CD4-positive, CD25-positive, alpha-beta regulatory T cell (primary cell): ENCODE measurements around the gene EXOC7. TPM values are rescaled to one million over a fixed set of nuclear protein-coding genes. Genes with fewer than 3 reads are reported as not detected.

ENCODE experiments used
- ATAC-seq, 2 donors: fragments of 150-1000 bp; cut with Tn5 transposase; one replicate each; pipeline ENCODE4 v1.10.0; 2021; ENCODE audit warnings: low read depth in 2 of 2, moderate number of reproducible peaks in 2 of 2, moderate library complexity in 1 of 2
- DNase-seq, 3 donors: peaks; one replicate each; pipeline versions ENCODE4 v3.0.0 to v3.0.0-alpha.2; 2012 to 2022; ENCODE audit warnings: mixed read lengths in 1 of 3
- H3K27ac ChIP-seq: one replicate; pipeline ENCODE4 v1.7.0; 2013; ENCODE audit warnings: mild to moderate bottlenecking, low read length; ENCODE audit not compliant: insufficient read depth, poor library complexity, severe bottlenecking
- H3K27me3 ChIP-seq: one replicate; pipeline ENCODE4 v1.7.0; 2013; ENCODE audit warnings: low read length; ENCODE audit not compliant: control insufficient read depth, insufficient read depth
- H3K36me3 ChIP-seq: one replicate; pipeline ENCODE4 v1.7.0; 2013; ENCODE audit warnings: mild to moderate bottlenecking, low read length, moderate library complexity; ENCODE audit not compliant: control insufficient read depth, insufficient read depth
- H3K4me1 ChIP-seq: 2 replicates; pipeline ENCODE4 v1.7.0; 2013; ENCODE audit warnings: mild to moderate bottlenecking, low read length; ENCODE audit not compliant: insufficient read depth, control insufficient read depth, poor library complexity, severe bottlenecking
- H3K4me3 ChIP-seq: one replicate; pipeline ENCODE4 v1.7.0; 2013; ENCODE audit warnings: low read depth, mild to moderate bottlenecking, low read length, moderate library complexity
- H3K9me3 ChIP-seq, 2 experiments: 1 replicate in 1 of 2; 2 replicates in 1 of 2; pipeline ENCODE4 v1.7.0; 2013; ENCODE audit warnings: low read length in 2 of 2, mild to moderate bottlenecking in 1 of 2, moderate library complexity in 1 of 2; ENCODE audit not compliant: control insufficient read depth in 2 of 2
- H3K27ac Mint-ChIP-seq, 3 donors: one replicate each; pipeline ENCODE4 v1.8.0; 2020 to 2022; ENCODE audit warnings: mild to moderate bottlenecking in 3 of 3, mixed read lengths in 3 of 3, moderate library complexity in 2 of 3
- H3K27me3 Mint-ChIP-seq: one replicate; pipeline ENCODE4 v1.8.0; 2022; ENCODE audit warnings: mild to moderate bottlenecking, mixed read lengths
- H3K36me3 Mint-ChIP-seq: one replicate; pipeline ENCODE4 v1.8.0; 2020; ENCODE audit warnings: mixed read lengths
- H3K4me1 Mint-ChIP-seq, 4 donors: one replicate each; pipeline ENCODE4 v1.8.0; 2020 to 2022; ENCODE audit warnings: mixed read lengths in 4 of 4, mild to moderate bottlenecking in 1 of 4
- H3K4me3 Mint-ChIP-seq, 4 donors: one replicate each; pipeline ENCODE4 v1.8.0; 2020 to 2022; ENCODE audit warnings: mild to moderate bottlenecking in 4 of 4, mixed read lengths in 4 of 4, moderate library complexity in 3 of 4
- H3K9me3 Mint-ChIP-seq, 7 donors: one replicate each; pipeline ENCODE4 v1.8.0; 2020 to 2022; ENCODE audit warnings: mixed read lengths in 7 of 7, mild to moderate bottlenecking in 3 of 7, moderate library complexity in 2 of 7
- polyA plus RNA-seq, 4 donors: library from polyadenylated mRNA; unstranded; fragments of 300-500 nt; fragmentation: Illumina TruSeq; gene quantifications; one replicate each; pipeline ENCODE4 v1.2.3, GENCODE V29; 2021
- total RNA-seq: library from RNA; stranded (reverse); gene quantifications from one replicate; pipeline ENCODE4 v1.2.3, GENCODE V29; 2022

The EXOC7 gene
- total and polyA plus RNA-seq, 5 donors from 2014 or later: 41.3 to 105 (median 46.8) TPM

DNA sequence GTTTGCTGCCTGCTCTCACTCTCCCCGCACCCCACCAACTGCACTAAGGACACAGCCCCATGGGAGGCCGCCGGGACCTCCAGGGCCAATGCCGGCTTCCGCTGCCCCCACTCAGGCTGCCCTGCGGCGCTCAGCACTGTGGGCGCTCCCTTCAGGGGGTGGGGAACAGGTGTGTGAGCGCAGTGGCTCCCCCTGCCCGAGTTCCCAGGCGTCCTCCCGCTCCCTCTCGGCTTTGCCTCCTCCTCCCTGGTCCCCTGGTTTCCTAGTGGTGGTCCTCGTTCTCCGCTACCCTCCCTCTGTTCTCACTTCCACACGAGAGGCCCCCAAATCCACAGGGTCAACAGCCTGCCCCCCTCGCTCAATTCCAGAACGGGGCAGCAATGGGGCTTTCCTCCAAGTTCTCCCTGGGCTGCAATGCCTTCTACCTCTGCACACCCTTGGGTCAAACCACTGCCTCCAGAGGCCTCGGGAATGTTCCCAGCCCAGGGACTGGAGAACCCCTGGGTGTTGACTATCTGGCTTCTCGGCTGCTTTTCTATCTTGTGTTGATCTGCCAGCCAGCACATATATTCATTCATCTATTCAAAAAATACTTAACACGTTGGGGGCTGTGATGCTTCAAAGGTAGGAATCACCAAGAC is 27.6 kb upstream of the EXOC7 start:
- Histone ChIP-seq H3K4me3 (no peak overlapping the region), H3K9me3 (no peaks in the 10 kb centered on the region), H3K36me3 (no peaks in the 10 kb centered on the region), H3K4me1 (no peaks in the 10 kb centered on the region), H3K27ac (no peak overlapping the region), H3K27me3 (no peaks in the 10 kb centered on the region)
- peaks cover 5% of the 10 kb centered on the region for H3K27me3 Mint-ChIP-seq
- DNase-seq: no peak
- H3K36me3 Mint-ChIP-seq: no peaks in the 10 kb centered on the region
- H3K4me1 Mint-ChIP-seq: peaks cover 0 to 24% (median 7%) of the 10 kb centered on the region in 4 donors
- H3K4me3 Mint-ChIP-seq: no peak overlapping the region
- ATAC-seq: no peak
- peak overlapping the region; percentile 41 to 59 (median 53) for H3K27ac Mint-ChIP-seq
- H3K9me3 Mint-ChIP-seq: no peaks in the 10 kb centered on the region

GRCh38 chr17:76130473-76130872 is 26.9 kb upstream of the EXOC7 start:
- Mint-ChIP-seq H3K27me3 (peaks cover 9% of the 10 kb centered on the region), H3K9me3 (no peaks in the 10 kb centered on the region), H3K27ac (peak overlapping the region in 2 of 3 donors; percentile 41 to 59), H3K4me3 (no peak overlapping the region), H3K36me3 (no peaks in the 10 kb centered on the region), H3K4me1 (peaks cover 0 to 24% (median 9%) of the 10 kb centered on the region in 4 donors)
- Histone ChIP-seq H3K27ac (no peak overlapping the region), H3K4me3 (no peak overlapping the region), H3K36me3 (no peaks in the 10 kb centered on the region), H3K4me1 (no peaks in the 10 kb centered on the region), H3K9me3 (no peaks in the 10 kb centered on the region), H3K27me3 (no peaks in the 10 kb centered on the region)
- no peak for ATAC-seq
- no peak for DNase-seq

GRCh38 chr17:76125922-76126321 is 22.3 kb upstream of the EXOC7 start:
- H3K4me3 Mint-ChIP-seq: peak overlapping the region in 1 of 4 donors; percentile 21
- H3K36me3 Mint-ChIP-seq: no peaks in the 10 kb centered on the region
- Histone ChIP-seq H3K9me3 (no peaks in the 10 kb centered on the region), H3K4me1 (peaks cover 9% of the 10 kb centered on the region), H3K27ac (no peak overlapping the region), H3K4me3 (no peak overlapping the region), H3K27me3 (no peaks in the 10 kb centered on the region), H3K36me3 (no peaks in the 10 kb centered on the region)
- H3K27ac Mint-ChIP-seq: peak overlapping the region in 2 of 3 donors; percentile 12 to 32
- ATAC-seq (no peak), DNase-seq (no peak)
- H3K4me1 Mint-ChIP-seq: peaks cover 0 to 22% (median 10%) of the 10 kb centered on the region in 4 donors
- no peaks in the 10 kb centered on the region for H3K9me3 Mint-ChIP-seq
- H3K27me3 Mint-ChIP-seq: peaks cover 4% of the 10 kb centered on the region

- H3K27ac ChIP-seq: no peak overlapping the region
- Mint-ChIP-seq H3K4me1 (peaks cover 0 to 24% (median 10%) of the 10 kb centered on the region in 4 donors), H3K9me3 (no peaks in the 10 kb centered on the region), H3K27me3 (peaks cover 4% of the 10 kb centered on the region), H3K4me3 (no peak overlapping the region), H3K36me3 (no peaks in the 10 kb centered on the region), H3K27ac (peak overlapping the region in 1 of 3 donors; percentile 32)
- DNase-seq (no peak), ATAC-seq (no peak)
- H3K27me3 ChIP-seq: no peaks in the 10 kb centered on the region
- no peaks in the 10 kb centered on the region for H3K9me3 ChIP-seq
- H3K4me3 ChIP-seq: no peak overlapping the region
- no peaks in the 10 kb centered on the region for H3K36me3 ChIP-seq
- H3K4me1 ChIP-seq: peaks cover 9% of the 10 kb centered on the region
These were observed 21.7 kb upstream of the EXOC7 start for GRCh38 chr17:76125391-76125675.

GRCh38 chr17:76124582-76125390 is 21.2 kb upstream of the EXOC7 start:
- H3K36me3 ChIP-seq: no peaks in the 10 kb centered on the region
- H3K36me3 Mint-ChIP-seq: no peaks in the 10 kb centered on the region
- no peaks in the 10 kb centered on the region for H3K27me3 ChIP-seq
- H3K4me3 Mint-ChIP-seq: no peak overlapping the region
- no peak overlapping the region for H3K4me3 ChIP-seq
- H3K27me3 Mint-ChIP-seq: peaks cover 4% of the 10 kb centered on the region
- no peak overlapping the region for H3K27ac ChIP-seq
- H3K4me1 ChIP-seq: peaks cover 9% of the 10 kb centered on the region
- ATAC-seq (no peak), DNase-seq (peak in 1 of 3 donors; percentile 28)
- peaks cover 0 to 24% (median 10%) of the 10 kb centered on the region in 4 donors for H3K4me1 Mint-ChIP-seq
- no peaks in the 10 kb centered on the region for H3K9me3 ChIP-seq
- H3K9me3 Mint-ChIP-seq: no peaks in the 10 kb centered on the region
- H3K27ac Mint-ChIP-seq: peak overlapping the region in 1 of 3 donors; percentile 67

GRCh38 chr17:76123749-76124581 is 20.4 kb upstream of the EXOC7 start:
- Histone ChIP-seq H3K4me1 (peaks cover 9% of the 10 kb centered on the region), H3K36me3 (no peaks in the 10 kb centered on the region), H3K9me3 (no peaks in the 10 kb centered on the region), H3K27me3 (no peaks in the 10 kb centered on the region), H3K4me3 (no peak overlapping the region), H3K27ac (no peak overlapping the region)
- no peaks in the 10 kb centered on the region for H3K36me3 Mint-ChIP-seq
- H3K27me3 Mint-ChIP-seq: peaks cover 4% of the 10 kb centered on the region
- peak in 2 of 3 donors; percentile 24 to 66 for DNase-seq
- no peak for ATAC-seq
- H3K4me1 Mint-ChIP-seq: peaks cover 0 to 24% (median 10%) of the 10 kb centered on the region in 4 donors
- H3K4me3 Mint-ChIP-seq: peak overlapping the region in 3 of 4 donors; percentile 3 to 73 (median 56)
- H3K27ac Mint-ChIP-seq: peak overlapping the region; percentile 56 to 84 (median 83)
- no peaks in the 10 kb centered on the region for H3K9me3 Mint-ChIP-seq

DNA sequence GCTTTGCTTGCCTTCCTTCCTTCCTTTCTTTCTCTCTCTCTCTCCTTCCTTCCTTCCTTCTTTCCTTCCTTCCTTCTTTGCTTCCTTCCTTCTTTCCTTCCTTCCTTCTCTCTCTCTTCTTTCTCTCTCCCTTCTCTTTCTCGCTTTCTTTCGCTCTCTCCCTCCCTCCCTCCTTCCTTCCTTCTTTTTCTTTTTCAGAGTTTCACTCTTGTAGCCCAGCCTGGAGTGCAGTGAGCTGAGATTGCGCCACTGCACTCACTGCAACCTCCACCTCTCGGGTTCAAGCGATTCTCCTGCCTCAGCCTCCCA is 19.6 kb upstream of the EXOC7 start:
- Histone ChIP-seq H3K9me3 (no peaks in the 10 kb centered on the region), H3K27ac (no peak overlapping the region), H3K4me3 (no peak overlapping the region), H3K36me3 (no peaks in the 10 kb centered on the region), H3K4me1 (peaks cover 9% of the 10 kb centered on the region), H3K27me3 (no peaks in the 10 kb centered on the region)
- peaks cover 0 to 24% (median 8%) of the 10 kb centered on the region in 4 donors for H3K4me1 Mint-ChIP-seq
- ATAC-seq (no peak), DNase-seq (no peak)
- H3K27ac Mint-ChIP-seq: peak overlapping the region; percentile 56 to 83 (median 74)
- H3K36me3 Mint-ChIP-seq: no peaks in the 10 kb centered on the region
- H3K27me3 Mint-ChIP-seq: peaks cover 4% of the 10 kb centered on the region
- H3K9me3 Mint-ChIP-seq: no peaks in the 10 kb centered on the region
- H3K4me3 Mint-ChIP-seq: peak overlapping the region in 3 of 4 donors; percentile 29 to 73 (median 56)
